GM21381 (cell line): ENCODE results near the gene TBC1D21.

Source experiments
- ATAC-seq: cut with Tn5 transposase; IDR thresholded peaks from one replicate; pipeline ENCODE4 v1.9.1; 2021; ENCODE audit warnings: mild to moderate bottlenecking, moderate library complexity; ENCODE audit not compliant: unreplicated experiment

TBC1D21 gene

GRCh38 chr15:73873456-73873855 is at the start of gene TBC1D21:
Gene TBC1D21, plus strand, starts transcription at chr15:73873564. Its CDS starts 146 bp downstream, at chr15:73873710.
- no peak for ATAC-seq

- ATAC-seq = no peak
Measured at GRCh38 chr15:73826711-73827251, 46.6 kb upstream of the TBC1D21 start.

- ATAC-seq = no peak
Measured at GRCh38 chr15:73829523-73829922, 43.8 kb upstream of the TBC1D21 start.

- no peak for ATAC-seq
Measured at GRCh38 chr15:73832657-73833056, 40.7 kb upstream of the TBC1D21 start.

- no peak for ATAC-seq
Measured at GRCh38 chr15:73836845-73837244, 36.5 kb upstream of the TBC1D21 start.

GRCh38 chr15:73838831-73839426 is 34.4 kb upstream of the TBC1D21 start:
- ATAC-seq = no peak

GRCh38 chr15:73839699-73840377 is 33.5 kb upstream of the TBC1D21 start:
- ATAC-seq = no peak

GRCh38 chr15:73840771-73841170 is 32.6 kb upstream of the TBC1D21 start:
- ATAC-seq = no peak

- no peak for ATAC-seq
Measured at GRCh38 chr15:73841756-73842725, 31.3 kb upstream of the TBC1D21 start.

GRCh38 chr15:73843787-73844186 is 29.6 kb upstream of the TBC1D21 start:
- no peak for ATAC-seq

- ATAC-seq = no peak
Measured at GRCh38 chr15:73844356-73844755, 29.0 kb upstream of the TBC1D21 start.

- no peak for ATAC-seq
Measured at GRCh38 chr15:73845507-73845906, 27.9 kb upstream of the TBC1D21 start.

- ATAC-seq = no peak
Measured at GRCh38 chr15:73845907-73846306, 27.5 kb upstream of the TBC1D21 start.

GRCh38 chr15:73849641-73850040 is 23.7 kb upstream of the TBC1D21 start:
- no peak for ATAC-seq

- ATAC-seq = no peak
Measured at GRCh38 chr15:73850228-73850627, 23.1 kb upstream of the TBC1D21 start.

GRCh38 chr15:73851689-73852088 is 21.7 kb upstream of the TBC1D21 start:
- ATAC-seq = no peak

- ATAC-seq = no peak
Measured at GRCh38 chr15:73852507-73852906, 20.9 kb upstream of the TBC1D21 start.

- ATAC-seq = no peak
Measured at GRCh38 chr15:73854265-73854664, 19.1 kb upstream of the TBC1D21 start.

GRCh38 chr15:73856458-73857192 is 16.7 kb upstream of the TBC1D21 start:
- no peak for ATAC-seq

GRCh38 chr15:73857193-73857920 is 16.0 kb upstream of the TBC1D21 start:
- ATAC-seq = no peak
